K562 (cell line): ENCODE results near the gene RCN2. TPM values are rescaled to one million over a fixed set of nuclear protein-coding genes. Genes with fewer than 3 reads are reported as not detected.

Source experiments
- ATAC-seq: fragments of 200-7000 bp; cut with Tn5 transposase; 3 replicates; pipeline ENCODE4 v1.9.1; 2020; ENCODE audit warnings: moderate library complexity
- BruUV-seq: library from RNA; stranded (reverse); fragments of 400-500 nt; replicated peaks from 2 replicates; lab custom pipeline; 2021; lab: Mats Ljungman, UMichigan
- CTCF ChIA-PET: fragments of 300-600 bp; formaldehyde crosslinking; extraction: SDS; loops from one replicate; lab custom pipeline; 2021; ENCODE audit warnings: low intra/inter-chr PET ratio; lab: Yijun Ruan, JAX
- POLR2A ChIA-PET: fragments of 300-600, 350-650 bp; sonication (Branson Sonifier 250); formaldehyde crosslinking; extraction: SDS; loops from one replicate; lab custom pipeline; 2021; ENCODE audit warnings: antibody characterized with exemption, inconsistent platforms; lab: Yijun Ruan, JAX
- DNase-seq, 4 experiments: peaks; one replicate each; pipeline versions ENCODE4 v3.0.0 to v3.0.0-alpha.2; 2011 to 2018; ENCODE audit warnings: low spot score in 3 of 4, mixed read lengths in 3 of 4; ENCODE audit errors: extremely low read depth in 1 of 4
- FAIRE-seq: peaks from 2 replicates; lab custom pipeline; 2011; peaks lifted over from hg19 to GRCh38; lab: Jason Lieb, UNC
- H2AFZ ChIP-seq: 2 replicates; pipeline ENCODE4 v1.6.0; 2011; ENCODE audit warnings: low read depth, low read length, control low read depth, inconsistent platforms
- H3K27ac ChIP-seq: fragments of 200-600 bp; 3 replicates; pipeline ENCODE4 v1.8.0; 2011; ENCODE audit warnings: low read depth, mild to moderate bottlenecking, control low read depth, inconsistent platforms, low read length, moderate library complexity, mixed read lengths; ENCODE audit errors: extremely low read depth
- H3K27me3 ChIP-seq, 2 experiments: fragments of 300-600 bp in 1 of 2; 2 replicates in 1 of 2; 3 replicates in 1 of 2; pipeline versions ENCODE4 v1.6.0 to v1.8.0; 2011; ENCODE audit warnings: inconsistent platforms in 2 of 2, low read length in 2 of 2, mild to moderate bottlenecking in 1 of 2, mixed read lengths in 1 of 2, moderate library complexity in 1 of 2; ENCODE audit not compliant: control insufficient read depth in 2 of 2, insufficient read depth in 2 of 2
- H3K36me3 ChIP-seq: fragments of 300-600 bp; 3 replicates; pipeline ENCODE4 v1.8.0; 2011; ENCODE audit warnings: mild to moderate bottlenecking, low read length, inconsistent platforms; ENCODE audit not compliant: control insufficient read depth, insufficient read depth
- H3K4me1 ChIP-seq, 2 experiments: fragments of 200-600 bp in 1 of 2; replicated peaks in 1 of 2; 2 replicates in 1 of 2; 3 replicates in 1 of 2; pipeline versions ENCODE4 v1.5.1 to v1.8.0; 2011; ENCODE audit warnings: inconsistent platforms in 2 of 2, low read length in 2 of 2, mild to moderate bottlenecking in 1 of 2, mixed read lengths in 1 of 2, moderate library complexity in 1 of 2; ENCODE audit not compliant: control insufficient read depth in 2 of 2, insufficient read depth in 2 of 2
- H3K4me2 ChIP-seq: 2 replicates; pipeline ENCODE4 v1.6.1; 2011; ENCODE audit warnings: low read length, control low read depth, inconsistent platforms, mixed read lengths; ENCODE audit not compliant: insufficient read depth
- H3K4me3 ChIP-seq: fragments of 200-600 bp; sonication (generic), shearing (Covaris generic); 2 replicates; pipeline ENCODE4 v1.5.1; 2016; ENCODE audit warnings: control low read depth, inconsistent platforms
- H3K79me2 ChIP-seq: fragments of 200-600 bp; 3 replicates; pipeline ENCODE4 v1.8.0; 2011; ENCODE audit warnings: low read length, inconsistent platforms; ENCODE audit not compliant: control insufficient read depth, insufficient read depth
- H3K9ac ChIP-seq, 2 experiments: 2 replicates each; pipeline versions ENCODE4 v1.6.0 to v1.6.1; 2011; ENCODE audit warnings: low read depth in 2 of 2, low read length in 2 of 2, control low read depth in 1 of 2, inconsistent platforms in 1 of 2, mild to moderate bottlenecking in 1 of 2, mixed read lengths in 1 of 2; ENCODE audit not compliant: insufficient read depth in 1 of 2
- H3K9me1 ChIP-seq: one replicate; pipeline ENCODE4 v1.6.0; 2011; ENCODE audit warnings: inconsistent platforms, mild to moderate bottlenecking, low read length, moderate library complexity; ENCODE audit not compliant: control insufficient read depth, insufficient read depth
- H3K9me3 ChIP-seq: replicated peaks from 2 replicates; pipeline ENCODE4 v1.5.1; 2011; ENCODE audit warnings: low read depth, low read length, inconsistent platforms; ENCODE audit not compliant: control insufficient read depth, insufficient read depth
- H4K20me1 ChIP-seq: replicated peaks from 2 replicates; pipeline ENCODE4 v1.6.1; 2011; ENCODE audit warnings: low read length, inconsistent platforms, mixed read lengths; ENCODE audit not compliant: control insufficient read depth, insufficient read depth
- HMBOX1 ChIP-seq: sonication (generic); IDR thresholded peaks from 2 replicates; pipeline ENCODE4 v1.6.1; 2016
- NR2C1 ChIP-seq, 2 experiments: fragments of 450-650 bp; IDR thresholded peaks; 2 replicates each; pipeline ENCODE4 v1.6.1; 2017; ENCODE audit warnings: mild to moderate bottlenecking in 2 of 2, antibody characterized with exemption in 1 of 2, inconsistent platforms in 1 of 2, missing compliant biosample characterization in 1 of 2, missing genetic modification characterization in 1 of 2
- REST ChIP-seq, 2 experiments: fragments of 450-650 bp; formaldehyde crosslinking in 1 of 2; IDR thresholded peaks; 2 replicates each; pipeline versions ENCODE4 v1.4.0 to v1.6.1; 2014 to 2020; ENCODE audit warnings: mild to moderate bottlenecking in 2 of 2, borderline replicate concordance in 1 of 2, low read depth in 1 of 2
- ZBTB34 ChIP-seq: fragments of 250-450 bp; sonication (Bioruptor Pico); IDR thresholded peaks from 2 replicates; pipeline ENCODE4 v1.8.0; 2021; ENCODE audit warnings: mild to moderate bottlenecking, moderate library complexity
- WGBS: fragments of 100-300 bp; shearing (Covaris generic); methylation state at CpG from one replicate; pipeline ENCODE4 v1.1.6; 2016; ENCODE audit warnings: low coverage, mixed read lengths; ENCODE audit not compliant: insufficient coverage; ENCODE audit errors: missing lambda C conversion rate; 5-methylcytosine and 5-hydroxymethylcytosine counted together
- in situ Hi-C: fragments of 300-500 bp; cut with MboI; formaldehyde crosslinking; loops from 4 replicates; pipeline ENCODE4 v1.15.0; 2018; ENCODE audit warnings: inconsistent platforms, mixed read lengths
- intact Hi-C: fragments of 100-400 bp; cut with micrococcal nuclease; formaldehyde crosslinking; loops from 2 replicates; pipeline ENCODE4 v1.14.2; 2022
- polyA plus RNA-seq, 8 experiments: library from polyadenylated mRNA; depleted of rRNA in 4 of 8; stranded (reverse) in 5 of 8; unstranded in 3 of 8; fragments of >200 nt; fragmentation: Nextera tagmentation in 2 of 8; fragmentation: Illumina TruSeq in 1 of 8; extraction: Ambion mirVana in 2 of 8; extraction: Trizol in 1 of 8; gene quantifications; 2 replicates each; pipeline versions ENCODE4 v1.2.1 to v1.2.3, GENCODE V29; 2011 to 2014; ENCODE audit warnings: inconsistent platforms in 1 of 8, missing spikeins in 1 of 8
- total RNA-seq, 7 experiments: library from RNA; depleted of rRNA in 6 of 7; stranded (reverse); fragments of >200 nt in 6 of 7; fragmentation: Illumina TruSeq in 2 of 7; extraction: Trizol in 2 of 7; gene quantifications; 2 replicates each; pipeline versions ENCODE4 v1.2.1 to v1.2.3, GENCODE V29; 2011 to 2021; ENCODE audit warnings: low replicate concordance in 1 of 7

RCN2 gene
- total and polyA plus RNA-seq, 9 of the 15 experiments (the other 6 are each of a cell fraction or from before 2014, with no cell fraction given) = 20.9 to 63.6 (median 52.8) TPM

DNA sequence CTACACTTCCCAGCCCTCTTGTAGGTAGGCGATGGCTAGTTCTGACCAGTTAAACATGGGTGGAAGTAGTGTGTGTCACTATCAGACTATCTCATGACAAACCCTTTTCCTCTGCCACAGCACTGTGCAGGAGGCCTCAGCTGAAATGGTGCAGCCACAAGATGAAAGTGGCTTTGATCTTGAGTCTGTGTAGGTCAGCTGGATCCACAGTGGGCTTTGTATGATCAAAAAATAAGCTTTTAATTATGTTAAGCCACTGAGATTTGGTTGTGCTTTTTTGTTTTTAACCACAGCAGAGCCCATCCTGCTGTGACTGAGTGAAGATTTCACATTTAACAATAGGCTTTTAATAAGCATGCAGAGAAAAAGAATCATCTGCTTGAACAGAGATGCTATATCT, 19.7 kb downstream of the RCN2 start:
- H3K36me3 ChIP-seq = peaks cover 36% of the 10 kb centered on the region; the same call in 1 of the 3 replicates
- ChIA-PET POLR2A (interaction anchor here (1.1 kb wide), 1 partner anchor 16 kb away, joined by 3 read pairs; no protein-coding TSS in a partner anchor), CTCF (no interaction called here)
- FAIRE-seq (peak; percentile 19), ATAC-seq (no peak), DNase-seq (no peak)
- no peaks in the 10 kb centered on the region for H4K20me1 ChIP-seq
- H3K9me3 ChIP-seq = no peaks in the 10 kb centered on the region
- H3K4me1 ChIP-seq = no peaks in the 10 kb centered on the region
- peaks cover 0 to 2% of the 10 kb centered on the region in 2 experiments; a peak in 1 of 5 replicates for H3K27me3 ChIP-seq
- H2AFZ ChIP-seq = no peak overlapping the region
- 56% methylated on average over 1 of the region's 1 CpG for WGBS
- no peak overlapping the region for H3K27ac ChIP-seq
- H3K9ac ChIP-seq = no peak overlapping the region
- intact Hi-C loops = no loop called here
- BruUV-seq = no TSS peak
- in situ Hi-C loops = no loop called here
- no peak overlapping the region for H3K4me2 ChIP-seq
- no peaks in the 10 kb centered on the region for H3K79me2 ChIP-seq
- H3K9me1 ChIP-seq = no peaks in the 10 kb centered on the region
- TF ChIP-seq NR2C1 (IDR thresholded peaks at IDR 0.05) (no peak), NR2C1 (tag; IDR thresholded peaks at IDR 0.05) (no peak), HMBOX1 (peak; percentile 31; the same call in 1 of the 2 replicates), REST (IDR thresholded peaks at IDR 0.05; ENCODE audit: borderline replicate concordance) (peak; percentile 37; the same call in 1 of the 2 replicates), REST (CRISPR knock-in tag; IDR thresholded peaks at IDR 0.05; ENCODE audit: low read depth) (no peak), ZBTB34 (CRISPR knock-in tag) (no peak)
- H3K4me3 ChIP-seq = no peak overlapping the region
